Measurements from ENCODE around the gene EPS15. TPM values are rescaled to one million over a fixed set of nuclear protein-coding genes. Genes with fewer than 3 reads are reported as not detected.

Gene EPS15
- total and polyA plus RNA-seq, 9 of the 15 experiments (the other 6 are each of a cell fraction or from before 2014, with no cell fraction given), result 23.1 to 69.0 (median 41.7) TPM

GRCh38 chr1:51534447-51534846 lies 15.4 kb upstream of the EPS15 start (continued):
- TF ChIP-seq ZBTB1 (CRISPR knock-in tag; IDR thresholded peaks at IDR 0.05; ENCODE audit: borderline replicate concordance, low read depth) (no peak), BMI1 (IDR thresholded peaks at IDR 0.05; ENCODE audit: low read length) (no peak), TOE1 (IDR thresholded peaks at IDR 0.05; ENCODE audit: borderline replicate concordance) (no peak), TOE1 (CRISPR knock-in tag; IDR thresholded peaks at IDR 0.05; ENCODE audit: borderline replicate concordance, low read depth) (no peak), PTTG1 (tag; IDR thresholded peaks at IDR 0.05; ENCODE audit: low read depth) (no peak)

- no peaks in the 10 kb centered on the region for H3K36me3 ChIP-seq (ENCODE audit: control insufficient read depth, insufficient read depth, low read length)
- 80% methylated on average over 1 of the region's 1 CpG for WGBS (ENCODE audit: insufficient coverage, low coverage, missing lambda C conversion rate)
- POLR2A ChIA-PET, result interaction anchor here (0.6 to 1.7 kb wide), 3 partner anchors 12 to 236 kb away, joined by 3 to 5 read pairs (median 4); partner anchors contain the start of gene EPS15
- peak; percentile 38; the same call in 1 of the 2 replicates for TF ChIP-seq CXXC5 (CRISPR knock-in tag; IDR thresholded peaks at IDR 0.05)
- peak; percentile 82; the same call in 1 of the 2 replicates for TF ChIP-seq ZNF232 (CRISPR knock-in tag; IDR thresholded peaks at IDR 0.05)
- TF ChIP-seq GATAD2B (IDR thresholded peaks at IDR 0.05; ENCODE audit: borderline replicate concordance), result peak; percentile 84
- TF ChIP-seq CHD7 (IDR thresholded peaks at IDR 0.05; ENCODE audit: low read depth, low read length), result no peak
These were observed 13.8 kb upstream of the EPS15 start for GRCh38 chr1:51532853-51533252.

More at GRCh38 chr1:51532853-51533252, 13.8 kb upstream of the EPS15 start:
- Histone ChIP-seq H3K27ac (ENCODE audit: extremely low read depth, low read depth, low read length) (no peak overlapping the region), H3K4me1 (replicated peaks in 1 of 2; ENCODE audit: control insufficient read depth in 2 of 2, insufficient read depth in 2 of 2, low read length in 2 of 2) (peaks cover 0 to 2% of the 10 kb centered on the region in 2 experiments; a peak in 2 of 5 replicates), H3K27me3 (ENCODE audit: control insufficient read depth in 2 of 2, insufficient read depth in 2 of 2, low read length in 2 of 2) (no peaks in the 10 kb centered on the region), H4K20me1 (replicated peaks; ENCODE audit: control insufficient read depth, insufficient read depth, low read length) (no peaks in the 10 kb centered on the region), H3K9ac (ENCODE audit: insufficient read depth in 1 of 2, low read depth in 2 of 2, low read length in 2 of 2) (no peak overlapping the region), H3K79me2 (ENCODE audit: control insufficient read depth, insufficient read depth, low read length) (no peaks in the 10 kb centered on the region), H3K4me3 (no peak overlapping the region), H2AFZ (ENCODE audit: low read depth, low read length) (no peak overlapping the region), H3K9me3 (replicated peaks; ENCODE audit: control insufficient read depth, insufficient read depth, low read depth, low read length) (no peaks in the 10 kb centered on the region), H3K4me2 (ENCODE audit: insufficient read depth, low read length) (no peak overlapping the region), H3K9me1 (ENCODE audit: control insufficient read depth, insufficient read depth, low read length) (no peaks in the 10 kb centered on the region)
- DNase-seq (ENCODE audit: extremely low read depth in 1 of 4, low spot score in 3 of 4) (no peak), ATAC-seq (no peak), FAIRE-seq (no peak)
- CTCF ChIA-PET (ENCODE audit: low intra/inter-chr PET ratio), result interaction anchor here (0.6 kb wide), 1 partner anchor 93 kb away, joined by 5 read pairs; no protein-coding TSS in a partner anchor
- intact Hi-C loops (cut with micrococcal nuclease) (no loop called here), in situ Hi-C loops (cut with MboI) (loop anchor here (10.0 kb wide), 1 partner anchor 188 kb away; no protein-coding TSS in a partner anchor)
- BruUV-seq (replicated peaks), result no TSS peak

Data from K562 (cell line).